Adrenal gland (tissue), 12 donors: ENCODE results near the gene PGS1. TPM values are rescaled to one million over a fixed set of nuclear protein-coding genes. Genes with fewer than 3 reads are reported as not detected.

Experiments
- DNase-seq, 7 donors: peaks; one replicate each; pipeline ENCODE4 v3.0.0-alpha.2; 2019 to 2020
- H3K27ac ChIP-seq, 5 donors: fragments of 200-600 bp; sonication (generic) in 4 of 5; 1 replicate in 3 of 5; 2 replicates in 2 of 5; pipeline versions ENCODE4 v1.5.1 to v1.8.0; 2016 to 2020; ENCODE audit warnings: mild to moderate bottlenecking in 1 of 5
- H3K27me3 ChIP-seq: fragments of 200-600 bp; 2 replicates; pipeline ENCODE4 v1.8.0; 2021
- H3K36me3 ChIP-seq, 2 donors: fragments of 200-600 bp; replicated peaks in 1 of 2; 1 replicate in 1 of 2; 2 replicates in 1 of 2; pipeline versions ENCODE4 v1.5.1 to v1.8.0; 2018 to 2022
- H3K4me1 ChIP-seq, 2 donors: fragments of 200-600 bp; replicated peaks in 1 of 2; 1 replicate in 1 of 2; 2 replicates in 1 of 2; pipeline versions ENCODE4 v1.5.1 to v1.8.0; 2018 to 2021
- H3K4me3 ChIP-seq, 4 donors: fragments of 200-600 bp; sonication (generic) in 3 of 4; one replicate each; pipeline ENCODE4 v1.5.1; 2016 to 2018
- H3K9me3 ChIP-seq, 3 donors: fragments of 200-600 bp; sonication (generic) in 1 of 3; replicated peaks in 1 of 3; 1 replicate in 2 of 3; 2 replicates in 1 of 3; pipeline versions ENCODE4 v1.5.1 to v1.8.0; 2016 to 2021
- CTCF ChIP-seq, 6 experiments: fragments of 450-650 bp in 4 of 6; fragments of 200-600 bp in 2 of 6; sonication (generic) in 1 of 6; IDR thresholded peaks; 1 replicate in 5 of 6; 2 replicates in 1 of 6; pipeline versions ENCODE4 v1.5.1 to v1.8.0; 2016 to 2021; ENCODE audit warnings: antibody characterized with exemption in 6 of 6, mild to moderate bottlenecking in 2 of 6, moderate library complexity in 1 of 6
- POLR2A ChIP-seq, 2 donors: fragments of 450-650 bp; IDR thresholded peaks; one replicate each; pipeline ENCODE4 v1.6.1; 2017; ENCODE audit warnings: antibody characterized with exemption in 2 of 2, mild to moderate bottlenecking in 2 of 2, moderate library complexity in 1 of 2
- WGBS, 4 donors: extraction: QIAGEN DNeasy Blood & Tissue Kit in 2 of 4; methylation state at CpG; one replicate each; pipeline versions ENCODE4 v1.1.5 to v1.1.7; 2013 to 2017; 5-methylcytosine and 5-hydroxymethylcytosine counted together
- intact Hi-C, 2 donors: fragments of 100-400 bp; cut with DNase I; formaldehyde crosslinking; loops; one replicate each; pipeline versions ENCODE4 v1.14.1 to v1.15.0; 2022 to 2023
- polyA plus RNA-seq, 3 donors: library from polyadenylated mRNA; stranded (reverse); fragments of 200-250 nt in 2 of 3; fragments of 350-450 nt in 1 of 3; fragmentation: Illumina TruSeq in 1 of 3; extraction: RNeasy Lipid Tissue Mini Kit (QIAGEN cat#74804) in 1 of 3; gene quantifications; one replicate each; pipeline ENCODE4 v1.2.3, GENCODE V29; 2013 to 2014
- total RNA-seq, 9 donors: library from RNA; depleted of rRNA in 4 of 9; stranded (reverse); fragments of >200 nt in 4 of 9; fragments of 120-200 nt in 1 of 9; fragmentation: NEBNext Ultra II Directional in 1 of 9; extraction: Animal tissue kit (Norgen Biotek cat#: 25700) in 1 of 9; gene quantifications; one replicate each; pipeline versions ENCODE4 v1.1.0 to v1.2.4, GENCODE V29; 2013 to 2023
- donor health status: healthy with polysubstance abuse.
- donor health status: Bipolar disorder and iron deficiency.
- donor health status: DM: yes; HTN: yes; CAD: no.
- donor health status: DM: no; HTN: no; CAD: no.
- donor health status: DM: no; HTN: no; CAD: no.
- donor health status: DM: yes; HTN: yes; CAD: no.

The PGS1 gene
- total and polyA plus RNA-seq, 12 donors = 11.9 to 64.5 (median 31.0) TPM

- TF ChIP-seq POLR2A (IDR thresholded peaks at IDR 0.05) (no peak), CTCF (IDR thresholded peaks at IDR 0.05) (no peak)
- peak in 1 of 7 donors; percentile 31 for DNase-seq
- peaks cover 10 to 35% of the 10 kb centered on the region in 2 donors for H3K4me1 ChIP-seq
- no peaks in the 10 kb centered on the region for H3K9me3 ChIP-seq
- H3K27ac ChIP-seq = peak overlapping the region in 2 of 5 donors; percentile 79 to 81
- no peaks in the 10 kb centered on the region for H3K27me3 ChIP-seq
- no peak overlapping the region for H3K4me3 ChIP-seq
- intact Hi-C loops = no loop called here
- 45 to 64% (median 59%) methylated on average over 8 to 14 of the region's 14 CpGs for WGBS, 4 donors
- H3K36me3 ChIP-seq = no peaks in the 10 kb centered on the region
These were observed 3.7 kb upstream of the PGS1 start for GRCh38 chr17:78374631-78375274.

- DNase-seq = peak in 4 of 7 donors; percentile 62 to 76 (median 71)
- 44 to 53% (median 52%) methylated on average over 9 of the region's 9 CpGs for WGBS, 4 donors
These were observed 2.9 kb upstream of the PGS1 start for GRCh38 chr17:78375401-78376151.

GRCh38 chr17:78376161-78376560 lies 2.3 kb upstream of the PGS1 start:
- no peaks in the 10 kb centered on the region for H3K27me3 ChIP-seq
- no peak for DNase-seq
- H3K4me1 ChIP-seq = peaks cover 17 to 49% of the 10 kb centered on the region in 2 donors
- intact Hi-C loops = no loop called here
- no peak for TF ChIP-seq POLR2A (IDR thresholded peaks at IDR 0.05)
- no peak for TF ChIP-seq CTCF (IDR thresholded peaks at IDR 0.05)
- H3K36me3 ChIP-seq = peaks cover 0 to 4% of the 10 kb centered on the region in 2 donors
- no peak overlapping the region for H3K4me3 ChIP-seq
- no peaks in the 10 kb centered on the region for H3K9me3 ChIP-seq
- 83 to 87% (median 85%) methylated on average over 5 of the region's 5 CpGs for WGBS, 4 donors
- H3K27ac ChIP-seq = peak overlapping the region in 2 of 5 donors; percentile 79 to 81

More at GRCh38 chr17:78375401-78376151, 2.9 kb upstream of the PGS1 start:
- Histone ChIP-seq H3K4me1 (peaks cover 13 to 44% of the 10 kb centered on the region in 2 donors), H3K9me3 (no peaks in the 10 kb centered on the region), H3K27ac (peak overlapping the region in 2 of 5 donors; percentile 79 to 81), H3K27me3 (no peaks in the 10 kb centered on the region), H3K36me3 (no peaks in the 10 kb centered on the region), H3K4me3 (no peak overlapping the region)
- no peak for TF ChIP-seq CTCF (IDR thresholded peaks at IDR 0.05)
- no peak for TF ChIP-seq POLR2A (IDR thresholded peaks at IDR 0.05)
- intact Hi-C loops = no loop called here

GRCh38 chr17:78377858-78378224 lies 608 bp upstream of the PGS1 start:
- TF ChIP-seq POLR2A (IDR thresholded peaks at IDR 0.05) (no peak), CTCF (IDR thresholded peaks at IDR 0.05) (no peak)
- Histone ChIP-seq H3K4me3 (peak overlapping the region in 2 of 4 donors; percentile 75 to 97), H3K27ac (peak overlapping the region; percentile 74 to 93 (median 83)), H3K36me3 (peaks cover 0 to 4% of the 10 kb centered on the region in 2 donors), H3K4me1 (peaks cover 28 to 63% of the 10 kb centered on the region in 2 donors), H3K27me3 (no peaks in the 10 kb centered on the region), H3K9me3 (no peaks in the 10 kb centered on the region)
- DNase-seq = no peak
- intact Hi-C loops = no loop called here
- WGBS, 4 donors = 51 to 64% (median 52%) methylated on average over 8 to 14 of the region's 14 CpGs
